ENCODE results near the gene BRSK2. TPM values are rescaled to one million over a fixed set of nuclear protein-coding genes. Genes with fewer than 3 reads are reported as not detected.

Gene BRSK2
- total and polyA plus RNA-seq, 2 experiments from 2014 or later, result 4.7 to 13.6 TPM

DNA sequence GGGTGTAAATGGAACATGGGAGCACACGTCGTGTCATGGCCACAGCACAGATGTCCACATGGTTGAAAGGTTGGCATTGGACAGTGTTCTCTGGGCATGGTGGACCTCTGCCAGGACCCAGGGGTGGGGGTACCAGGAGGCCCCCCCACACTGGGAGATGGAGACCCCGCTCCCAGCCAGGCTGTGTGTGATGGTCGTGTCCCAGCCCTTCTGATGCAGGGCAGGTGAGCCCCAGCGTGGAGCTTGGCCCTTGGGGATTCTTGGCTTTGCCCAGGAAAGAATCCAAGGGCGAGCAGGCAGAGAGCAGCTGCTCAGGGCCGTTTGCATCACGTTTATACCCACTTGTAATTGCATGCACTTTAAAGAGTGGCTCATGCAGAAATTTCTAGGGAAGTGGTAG is 22.0 kb upstream of the BRSK2 start:
- Histone ChIP-seq H3K79me2 (no peaks in the 10 kb centered on the region), H4K20me1 (ENCODE audit: insufficient read depth, poor library complexity, severe bottlenecking) (no peaks in the 10 kb centered on the region), H3K27ac (no peak overlapping the region), H3K4me3 (no peak overlapping the region), H3K9me2 (replicated peaks; ENCODE audit: insufficient read depth) (no peaks in the 10 kb centered on the region), H2AFZ (no peak overlapping the region), H3K4me2 (no peak overlapping the region), H3K4me1 (ENCODE audit: insufficient read depth) (no peaks in the 10 kb centered on the region), H3K27me3 (no peaks in the 10 kb centered on the region), H3K9me3 (ENCODE audit: low read depth) (no peaks in the 10 kb centered on the region), H3K36me3 (replicated peaks; ENCODE audit: insufficient read depth, low read depth) (no peaks in the 10 kb centered on the region)
- no peak for DNase-seq (ENCODE audit: low spot score)
- TF ChIP-seq EZH2 (IDR thresholded peaks at IDR 0.05; ENCODE audit: borderline replicate concordance) (no peak), EZH2phosphoT487 (IDR thresholded peaks at IDR 0.05; ENCODE audit: low read depth, severe bottlenecking, unreplicated experiment) (no peak)
- TF ChIP-seq, protein P1, sequence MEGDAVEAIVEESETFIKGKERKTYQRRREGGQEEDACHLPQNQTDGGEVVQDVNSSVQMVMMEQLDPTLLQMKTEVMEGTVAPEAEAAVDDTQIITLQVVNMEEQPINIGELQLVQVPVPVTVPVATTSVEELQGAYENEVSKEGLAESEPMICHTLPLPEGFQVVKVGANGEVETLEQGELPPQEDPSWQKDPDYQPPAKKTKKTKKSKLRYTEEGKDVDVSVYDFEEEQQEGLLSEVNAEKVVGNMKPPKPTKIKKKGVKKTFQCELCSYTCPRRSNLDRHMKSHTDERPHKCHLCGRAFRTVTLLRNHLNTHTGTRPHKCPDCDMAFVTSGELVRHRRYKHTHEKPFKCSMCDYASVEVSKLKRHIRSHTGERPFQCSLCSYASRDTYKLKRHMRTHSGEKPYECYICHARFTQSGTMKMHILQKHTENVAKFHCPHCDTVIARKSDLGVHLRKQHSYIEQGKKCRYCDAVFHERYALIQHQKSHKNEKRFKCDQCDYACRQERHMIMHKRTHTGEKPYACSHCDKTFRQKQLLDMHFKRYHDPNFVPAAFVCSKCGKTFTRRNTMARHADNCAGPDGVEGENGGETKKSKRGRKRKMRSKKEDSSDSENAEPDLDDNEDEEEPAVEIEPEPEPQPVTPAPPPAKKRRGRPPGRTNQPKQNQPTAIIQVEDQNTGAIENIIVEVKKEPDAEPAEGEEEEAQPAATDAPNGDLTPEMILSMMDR (IDR thresholded peaks at IDR 0.05; ENCODE audit: poor library complexity), result no peak
- WGBS (ENCODE audit: low lambda C conversion rate, missing lambda C conversion rate), result 82% methylated on average over 8 of the region's 8 CpGs

- no peaks in the 10 kb centered on the region for H4K20me1 ChIP-seq (ENCODE audit: insufficient read depth, poor library complexity, severe bottlenecking)
- H2AFZ ChIP-seq, result no peak overlapping the region
- no peak overlapping the region for H3K4me3 ChIP-seq
- TF ChIP-seq EZH2 (IDR thresholded peaks at IDR 0.05; ENCODE audit: borderline replicate concordance) (no peak), EZH2phosphoT487 (IDR thresholded peaks at IDR 0.05; ENCODE audit: low read depth, severe bottlenecking, unreplicated experiment) (no peak)
- TF ChIP-seq, protein P1 (IDR thresholded peaks at IDR 0.05; ENCODE audit: poor library complexity), result no peak
- H3K4me1 ChIP-seq (ENCODE audit: insufficient read depth), result no peaks in the 10 kb centered on the region
- 88% methylated on average over 9 of the region's 9 CpGs for WGBS (ENCODE audit: low lambda C conversion rate, missing lambda C conversion rate)
- H3K4me2 ChIP-seq, result no peak overlapping the region
- H3K9me2 ChIP-seq (replicated peaks; ENCODE audit: insufficient read depth), result no peaks in the 10 kb centered on the region
- no peak overlapping the region for H3K27ac ChIP-seq
- H3K36me3 ChIP-seq (replicated peaks; ENCODE audit: insufficient read depth, low read depth), result no peaks in the 10 kb centered on the region
- no peaks in the 10 kb centered on the region for H3K27me3 ChIP-seq
- no peaks in the 10 kb centered on the region for H3K79me2 ChIP-seq
- H3K9me3 ChIP-seq (ENCODE audit: low read depth), result no peaks in the 10 kb centered on the region
- DNase-seq (ENCODE audit: low spot score), result no peak
Observed at GRCh38 chr11:1368216-1368615, 21.5 kb upstream of the BRSK2 start.

- Histone ChIP-seq H3K27ac (no peak overlapping the region), H3K27me3 (no peaks in the 10 kb centered on the region), H3K9me2 (replicated peaks; ENCODE audit: insufficient read depth) (no peaks in the 10 kb centered on the region), H3K9me3 (ENCODE audit: low read depth) (no peaks in the 10 kb centered on the region), H3K4me2 (no peak overlapping the region), H3K4me3 (no peak overlapping the region), H3K36me3 (replicated peaks; ENCODE audit: insufficient read depth, low read depth) (no peaks in the 10 kb centered on the region), H4K20me1 (ENCODE audit: insufficient read depth, poor library complexity, severe bottlenecking) (no peaks in the 10 kb centered on the region), H2AFZ (no peak overlapping the region), H3K79me2 (no peaks in the 10 kb centered on the region), H3K4me1 (ENCODE audit: insufficient read depth) (no peaks in the 10 kb centered on the region)
- TF ChIP-seq EZH2 (IDR thresholded peaks at IDR 0.05; ENCODE audit: borderline replicate concordance) (no peak), EZH2phosphoT487 (IDR thresholded peaks at IDR 0.05; ENCODE audit: low read depth, severe bottlenecking, unreplicated experiment) (no peak)
- TF ChIP-seq, protein P1 (IDR thresholded peaks at IDR 0.05; ENCODE audit: poor library complexity), result no peak
- DNase-seq (ENCODE audit: low spot score), result no peak
- 94% methylated on average over 15 of the region's 16 CpGs for WGBS (ENCODE audit: low lambda C conversion rate, missing lambda C conversion rate)
Observed at GRCh38 chr11:1368966-1369365, 20.8 kb upstream of the BRSK2 start.
